OCI-LY3 (cell line): ENCODE results near the gene KRTAP12-1.
"Not testable (repeated sequence)": the region's sequence is repeated elsewhere in the genome, so short reads cannot be mapped to it uniquely, and the experiment has no call there.

ENCODE experiments used
- H2AFZ ChIP-seq: fragments of 200-600, 300-600 bp; shearing (Covaris generic); 2 replicates; pipeline ENCODE4 v1.6.0; 2014; ENCODE audit warnings: antibody characterized with exemption, low read depth, low read length
- H3K27ac ChIP-seq: fragments of 200-600, 300-600 bp; sonication (generic); 2 replicates; pipeline ENCODE4 v1.5.1; 2014; ENCODE audit warnings: mild to moderate bottlenecking, low read length, moderate library complexity, mixed read lengths
- H3K27me3 ChIP-seq: fragments of 200-600, 300-600 bp; sonication (generic); 2 replicates; pipeline ENCODE4 v1.6.1; 2014; ENCODE audit warnings: low read depth, low read length, mixed read lengths
- H3K36me3 ChIP-seq: fragments of 200-600, 300-600 bp; sonication (generic); replicated peaks from 2 replicates; pipeline ENCODE3; 2014; ENCODE audit warnings: low read depth, low read length, mixed read lengths
- H3K4me1 ChIP-seq: fragments of 300-600, 200-600 bp; sonication (generic); 2 replicates; pipeline ENCODE4 v1.6.1; 2014; ENCODE audit warnings: low read length, mixed read lengths
- H3K4me2 ChIP-seq: fragments of 200-600, 300-600 bp; sonication (generic); 2 replicates; pipeline ENCODE4 v1.6.1; 2014; ENCODE audit warnings: low read length, mixed read lengths
- H3K4me3 ChIP-seq: fragments of 300-600, 200-600 bp; sonication (generic); 2 replicates; pipeline ENCODE4 v1.5.1; 2014; ENCODE audit warnings: antibody characterized with exemption, mild to moderate bottlenecking, low read length, moderate library complexity
- H3K79me2 ChIP-seq: fragments of 300-600, 200-600 bp; shearing (Covaris generic); 2 replicates; pipeline ENCODE4 v1.6.1; 2014; ENCODE audit warnings: mild to moderate bottlenecking, low read length, mixed read lengths
- H3K9ac ChIP-seq: fragments of 300-600, 200-600 bp; shearing (Covaris generic); 2 replicates; pipeline ENCODE4 v1.6.0; 2014; ENCODE audit warnings: mild to moderate bottlenecking, low read length, moderate library complexity
- H3K9me3 ChIP-seq: fragments of 200-600, 300-600 bp; shearing (Covaris generic); 2 replicates; pipeline ENCODE4 v1.6.1; 2014; ENCODE audit warnings: low read length, mixed read lengths; ENCODE audit not compliant: insufficient read depth
- H4K20me1 ChIP-seq: fragments of 200-600, 300-600 bp; sonication (generic); 2 replicates; pipeline ENCODE4 v1.6.1; 2016; ENCODE audit warnings: low read length, mixed read lengths; ENCODE audit not compliant: insufficient read depth
- CTCF ChIP-seq: fragments of 200-600, 300-600 bp; sonication (generic); IDR thresholded peaks from 2 replicates; pipeline ENCODE4 v1.5.1; 2014; ENCODE audit warnings: antibody characterized with exemption, low read length, low read depth
- EZH2phosphoT487 ChIP-seq: fragments of 200-600 bp; shearing (Covaris generic); IDR thresholded peaks from 2 replicates; pipeline ENCODE4 v1.6.1; 2018; ENCODE audit warnings: antibody characterized with exemption, mixed run types, low read depth

Gene KRTAP12-1

GRCh38 chr21:44686000-44686781, 4.2 kb upstream of the KRTAP12-1 start:
- Histone ChIP-seq H3K79me2 (no peaks in the 10 kb centered on the region), H3K9me3 (no peaks in the 10 kb centered on the region), H3K36me3 (no peaks in the 10 kb centered on the region), H3K27me3 (no peaks in the 10 kb centered on the region), H3K4me2 (no peak overlapping the region), H4K20me1 (no peaks in the 10 kb centered on the region), H3K9ac (no peak overlapping the region), H3K27ac (no peak overlapping the region), H2AFZ (no peak overlapping the region), H3K4me1 (no peaks in the 10 kb centered on the region), H3K4me3 (no peak overlapping the region)
- TF ChIP-seq CTCF (no peak), EZH2phosphoT487 (no peak)

- H3K36me3 ChIP-seq, H3K4me3 ChIP-seq, H3K27ac ChIP-seq, H4K20me1 ChIP-seq, H3K79me2 ChIP-seq, H3K4me1 ChIP-seq, H3K4me2 ChIP-seq, H3K9me3 ChIP-seq, H3K27me3 ChIP-seq, H2AFZ ChIP-seq, H3K9ac ChIP-seq: not testable (repeated sequence)
Measured at GRCh38 chr21:44685050-44685449, 3.1 kb upstream of the KRTAP12-1 start.

GRCh38 chr21:44684483-44684882, 2.5 kb upstream of the KRTAP12-1 start:
- H3K4me2 ChIP-seq: no peak overlapping the region
- H3K36me3 ChIP-seq: no peaks in the 10 kb centered on the region
- H3K4me3 ChIP-seq: no peak overlapping the region
- no peaks in the 10 kb centered on the region for H4K20me1 ChIP-seq
- no peaks in the 10 kb centered on the region for H3K4me1 ChIP-seq
- H3K27me3 ChIP-seq: no peaks in the 10 kb centered on the region
- H3K27ac ChIP-seq: no peak overlapping the region
- H3K9ac ChIP-seq: no peak overlapping the region
- no peak overlapping the region for H2AFZ ChIP-seq
- TF ChIP-seq CTCF: no peak
- no peak for TF ChIP-seq EZH2phosphoT487
- H3K79me2 ChIP-seq: no peaks in the 10 kb centered on the region
- H3K9me3 ChIP-seq: no peaks in the 10 kb centered on the region

GRCh38 chr21:44684077-44684476, 2.1 kb upstream of the KRTAP12-1 start:
- H3K27ac ChIP-seq: no peak overlapping the region
- H3K79me2 ChIP-seq: no peaks in the 10 kb centered on the region
- H3K4me2 ChIP-seq: no peak overlapping the region
- H4K20me1 ChIP-seq: no peaks in the 10 kb centered on the region
- H3K4me1 ChIP-seq: no peaks in the 10 kb centered on the region
- H3K27me3 ChIP-seq: no peaks in the 10 kb centered on the region
- no peak overlapping the region for H3K4me3 ChIP-seq
- no peak overlapping the region for H2AFZ ChIP-seq
- H3K36me3 ChIP-seq: no peaks in the 10 kb centered on the region
- no peaks in the 10 kb centered on the region for H3K9me3 ChIP-seq
- H3K9ac ChIP-seq: no peak overlapping the region
- TF ChIP-seq CTCF (no peak), EZH2phosphoT487 (no peak)
